Ovary (tissue), 9 donors: Measurements from ENCODE around the gene DCAF8. TPM values are rescaled to one million over a fixed set of nuclear protein-coding genes. Genes with fewer than 3 reads are reported as not detected.

Source experiments
- DNase-seq, 5 donors: peaks; one replicate each; pipeline ENCODE4 v3.0.0-alpha.2; 2019 to 2020
- H3K27ac ChIP-seq, 2 donors: fragments of 200-600 bp; one replicate each; pipeline versions ENCODE4 v1.5.1 to v1.8.0; 2019 to 2022
- H3K27me3 ChIP-seq: fragments of 200-600 bp; one replicate; pipeline ENCODE4 v1.8.0; 2022
- H3K36me3 ChIP-seq: fragments of 200-600 bp; sonication (generic); one replicate; pipeline ENCODE4 v1.5.1; 2019
- H3K4me1 ChIP-seq: one replicate; pipeline ENCODE4 v1.8.1; 2013; ENCODE audit warnings: mild to moderate bottlenecking, moderate library complexity; ENCODE audit not compliant: insufficient read depth
- H3K4me3 ChIP-seq: fragments of 200-600 bp; sonication (generic); one replicate; pipeline ENCODE4 v1.5.1; 2017
- H3K9me3 ChIP-seq, 2 donors: fragments of 200-600 bp in 1 of 2; sonication (generic) in 1 of 2; one replicate each; pipeline versions ENCODE4 v1.5.1 to v1.8.1; 2013 to 2019; ENCODE audit warnings: mild to moderate bottlenecking in 1 of 2, moderate library complexity in 1 of 2
- CTCF ChIP-seq, 3 donors: fragments of 450-650 bp in 2 of 3; fragments of 200-600 bp in 1 of 3; IDR thresholded peaks; one replicate each; pipeline versions ENCODE4 v1.5.1 to v1.8.0; 2016 to 2022; ENCODE audit warnings: antibody characterized with exemption in 3 of 3, mild to moderate bottlenecking in 1 of 3
- EP300 ChIP-seq: sonication (generic); formaldehyde crosslinking; IDR thresholded peaks from one replicate; pipeline ENCODE4 v1.6.1; 2017; ENCODE audit warnings: antibody characterized with exemption
- POLR2A ChIP-seq: fragments of 450-650 bp; IDR thresholded peaks from one replicate; pipeline ENCODE4 v1.6.1; 2017; ENCODE audit warnings: antibody characterized with exemption, mild to moderate bottlenecking, moderate library complexity
- WGBS, 3 donors: extraction: QIAGEN DNeasy Blood & Tissue Kit in 1 of 3; methylation state at CpG; one replicate each; pipeline versions ENCODE4 v1.1.5 to v1.1.7; 2013 to 2017; 5-methylcytosine and 5-hydroxymethylcytosine counted together
- intact Hi-C, 4 donors: fragments of 100-400 bp; cut with DNase I; formaldehyde crosslinking; loops; one replicate each; pipeline versions ENCODE4 v1.11.0 to v1.15.1; 2022 to 2023
- polyA plus RNA-seq, 2 donors: library from polyadenylated mRNA; stranded (reverse); fragments of 200-250 nt in 1 of 2; fragments of 350-450 nt in 1 of 2; fragmentation: Illumina TruSeq in 1 of 2; extraction: RNeasy Lipid Tissue Mini Kit (QIAGEN cat#74804) in 1 of 2; gene quantifications; one replicate each; pipeline ENCODE4 v1.2.3, GENCODE V29; 2013 to 2014
- total RNA-seq, 7 donors: library from RNA; depleted of rRNA in 2 of 7; stranded (reverse); fragments of >200 nt in 2 of 7; fragmentation: NEBNext Ultra II Directional in 3 of 7; extraction: Animal tissue kit (Norgen Biotek cat#: 25700) in 3 of 7; gene quantifications; one replicate each; pipeline versions ENCODE4 v1.1.0 to v1.2.4, GENCODE V29; 2016 to 2023
- donor health status: DM: no; HTN: no; CAD: no; lungs with moderate emphysema.
- donor health status: DM: no; HTN: no; CAD: no.
- donor health status: Bipolar disorder and iron deficiency.
- donor health status: DM: yes; HTN: yes; CAD: no.
- donor health status: DM: no; HTN: no; CAD: no.
- donor health status: DM: yes; HTN: yes; CAD: no.

The DCAF8 gene
- total and polyA plus RNA-seq, 9 donors, result 85.2 to 147 (median 104) TPM

- Histone ChIP-seq H3K27ac (no peak overlapping the region), H3K9me3 (no peaks in the 10 kb centered on the region), H3K27me3 (no peaks in the 10 kb centered on the region), H3K4me3 (no peak overlapping the region), H3K36me3 (no peaks in the 10 kb centered on the region), H3K4me1 (no peaks in the 10 kb centered on the region)
- 82 to 87% (median 86%) methylated on average over 1 of the region's 1 CpG for WGBS, 3 donors
- no peak for DNase-seq
- TF ChIP-seq EP300 (no peak), POLR2A (no peak), CTCF (IDR thresholded peaks at IDR 0.05) (no peak)
- intact Hi-C loops, result no loop called here
These were observed 8.7 kb upstream of the DCAF8 start for GRCh38 chr1:160271025-160271424.

GRCh38 chr1:160267284-160267991 is 5.1 kb upstream of the DCAF8 start:
- no peak for DNase-seq
- Histone ChIP-seq H3K4me1 (peaks cover 4% of the 10 kb centered on the region), H3K4me3 (no peak overlapping the region), H3K9me3 (no peaks in the 10 kb centered on the region), H3K36me3 (no peaks in the 10 kb centered on the region), H3K27ac (no peak overlapping the region), H3K27me3 (no peaks in the 10 kb centered on the region)
- 76 to 82% (median 80%) methylated on average over 9 to 10 of the region's 10 CpGs for WGBS, 3 donors
- intact Hi-C loops, result no loop called here
- TF ChIP-seq EP300 (no peak), POLR2A (no peak), CTCF (IDR thresholded peaks at IDR 0.05) (no peak)

GRCh38 chr1:160264795-160265307 is 2.5 kb upstream of the DCAF8 start:
- no peak for TF ChIP-seq CTCF (IDR thresholded peaks at IDR 0.05)
- TF ChIP-seq EP300, result no peak
- TF ChIP-seq POLR2A, result no peak
- Histone ChIP-seq H3K4me1 (peaks cover 6% of the 10 kb centered on the region), H3K9me3 (no peaks in the 10 kb centered on the region), H3K36me3 (no peaks in the 10 kb centered on the region), H3K4me3 (no peak overlapping the region), H3K27me3 (no peaks in the 10 kb centered on the region), H3K27ac (no peak overlapping the region)
- DNase-seq, result no peak
- 77 to 89% (median 77%) methylated on average over 4 of the region's 4 CpGs for WGBS, 3 donors
- intact Hi-C loops, result loop anchor here in 1 of 4 donors (5.0 kb wide), 1 partner anchor 163 kb away; no protein-coding TSS in a partner anchor

- Histone ChIP-seq H3K4me1 (peaks cover 9% of the 10 kb centered on the region), H3K9me3 (no peaks in the 10 kb centered on the region), H3K27me3 (no peaks in the 10 kb centered on the region), H3K36me3 (no peaks in the 10 kb centered on the region), H3K4me3 (peak overlapping the region; percentile 91), H3K27ac (peak overlapping the region; percentile 91 to 93)
- intact Hi-C loops, result loop anchor here in 1 of 4 donors (5.0 kb wide), 1 partner anchor 159 kb away; no protein-coding TSS in a partner anchor
- DNase-seq, result peak in 2 of 5 donors; percentile 26 to 60
- TF ChIP-seq POLR2A (no peak), EP300 (no peak), CTCF (IDR thresholded peaks at IDR 0.05) (no peak)
- WGBS, 3 donors, result 0% methylated on average over 8 of the region's 8 CpGs
These were observed 825 bp downstream of the DCAF8 start for GRCh38 chr1:160261556-160261892.
